K562 (cell line): ENCODE measurements around the gene SPAG17. TPM values are rescaled to one million over a fixed set of nuclear protein-coding genes. Genes with fewer than 3 reads are reported as not detected.

Experiments used
- ATAC-seq: fragments of 200-7000 bp; cut with Tn5 transposase; 3 replicates; pipeline ENCODE4 v1.9.1; 2020; ENCODE audit warnings: moderate library complexity
- BruUV-seq: library from RNA; stranded (reverse); fragments of 400-500 nt; replicated peaks from 2 replicates; lab custom pipeline; 2021; lab: Mats Ljungman, UMichigan
- CTCF ChIA-PET: fragments of 300-600 bp; formaldehyde crosslinking; extraction: SDS; loops from one replicate; lab custom pipeline; 2021; ENCODE audit warnings: low intra/inter-chr PET ratio; lab: Yijun Ruan, JAX
- POLR2A ChIA-PET: fragments of 300-600, 350-650 bp; sonication (Branson Sonifier 250); formaldehyde crosslinking; extraction: SDS; loops from one replicate; lab custom pipeline; 2021; ENCODE audit warnings: antibody characterized with exemption, inconsistent platforms; lab: Yijun Ruan, JAX
- DNase-seq, 4 experiments: peaks; one replicate each; pipeline versions ENCODE4 v3.0.0 to v3.0.0-alpha.2; 2011 to 2018; ENCODE audit warnings: low spot score in 3 of 4, mixed read lengths in 3 of 4; ENCODE audit errors: extremely low read depth in 1 of 4
- FAIRE-seq: peaks from 2 replicates; lab custom pipeline; 2011; peaks lifted over from hg19 to GRCh38; lab: Jason Lieb, UNC
- H2AFZ ChIP-seq: 2 replicates; pipeline ENCODE4 v1.6.0; 2011; ENCODE audit warnings: low read depth, low read length, control low read depth, inconsistent platforms
- H3K27ac ChIP-seq: fragments of 200-600 bp; 3 replicates; pipeline ENCODE4 v1.8.0; 2011; ENCODE audit warnings: low read depth, mild to moderate bottlenecking, control low read depth, inconsistent platforms, low read length, moderate library complexity, mixed read lengths; ENCODE audit errors: extremely low read depth
- H3K27me3 ChIP-seq, 2 experiments: fragments of 300-600 bp in 1 of 2; 2 replicates in 1 of 2; 3 replicates in 1 of 2; pipeline versions ENCODE4 v1.6.0 to v1.8.0; 2011; ENCODE audit warnings: inconsistent platforms in 2 of 2, low read length in 2 of 2, mild to moderate bottlenecking in 1 of 2, mixed read lengths in 1 of 2, moderate library complexity in 1 of 2; ENCODE audit not compliant: control insufficient read depth in 2 of 2, insufficient read depth in 2 of 2
- H3K36me3 ChIP-seq: fragments of 300-600 bp; 3 replicates; pipeline ENCODE4 v1.8.0; 2011; ENCODE audit warnings: mild to moderate bottlenecking, low read length, inconsistent platforms; ENCODE audit not compliant: control insufficient read depth, insufficient read depth
- H3K4me1 ChIP-seq, 2 experiments: fragments of 200-600 bp in 1 of 2; replicated peaks in 1 of 2; 2 replicates in 1 of 2; 3 replicates in 1 of 2; pipeline versions ENCODE4 v1.5.1 to v1.8.0; 2011; ENCODE audit warnings: inconsistent platforms in 2 of 2, low read length in 2 of 2, mild to moderate bottlenecking in 1 of 2, mixed read lengths in 1 of 2, moderate library complexity in 1 of 2; ENCODE audit not compliant: control insufficient read depth in 2 of 2, insufficient read depth in 2 of 2
- H3K4me2 ChIP-seq: 2 replicates; pipeline ENCODE4 v1.6.1; 2011; ENCODE audit warnings: low read length, control low read depth, inconsistent platforms, mixed read lengths; ENCODE audit not compliant: insufficient read depth
- H3K4me3 ChIP-seq: fragments of 200-600 bp; sonication (generic), shearing (Covaris generic); 2 replicates; pipeline ENCODE4 v1.5.1; 2016; ENCODE audit warnings: control low read depth, inconsistent platforms
- H3K79me2 ChIP-seq: fragments of 200-600 bp; 3 replicates; pipeline ENCODE4 v1.8.0; 2011; ENCODE audit warnings: low read length, inconsistent platforms; ENCODE audit not compliant: control insufficient read depth, insufficient read depth
- H3K9ac ChIP-seq, 2 experiments: 2 replicates each; pipeline versions ENCODE4 v1.6.0 to v1.6.1; 2011; ENCODE audit warnings: low read depth in 2 of 2, low read length in 2 of 2, control low read depth in 1 of 2, inconsistent platforms in 1 of 2, mild to moderate bottlenecking in 1 of 2, mixed read lengths in 1 of 2; ENCODE audit not compliant: insufficient read depth in 1 of 2
- H3K9me1 ChIP-seq: one replicate; pipeline ENCODE4 v1.6.0; 2011; ENCODE audit warnings: inconsistent platforms, mild to moderate bottlenecking, low read length, moderate library complexity; ENCODE audit not compliant: control insufficient read depth, insufficient read depth
- H3K9me3 ChIP-seq: replicated peaks from 2 replicates; pipeline ENCODE4 v1.5.1; 2011; ENCODE audit warnings: low read depth, low read length, inconsistent platforms; ENCODE audit not compliant: control insufficient read depth, insufficient read depth
- H4K20me1 ChIP-seq: replicated peaks from 2 replicates; pipeline ENCODE4 v1.6.1; 2011; ENCODE audit warnings: low read length, inconsistent platforms, mixed read lengths; ENCODE audit not compliant: control insufficient read depth, insufficient read depth
- BDP1 ChIP-seq: IDR thresholded peaks from 3 replicates; pipeline ENCODE4 v1.6.1; 2011; ENCODE audit not compliant: insufficient read length, insufficient read depth
- CBX3 ChIP-seq, 2 experiments: IDR thresholded peaks; 1 replicate in 1 of 2; 2 replicates in 1 of 2; pipeline ENCODE4 v1.6.1; 2012; ENCODE audit warnings: inconsistent platforms in 2 of 2, low read length in 2 of 2, borderline replicate concordance in 1 of 2, control low read depth in 1 of 2
- HCFC1 ChIP-seq: IDR thresholded peaks from 2 replicates; pipeline ENCODE4 v1.6.1; 2012; ENCODE audit warnings: low read depth, low read length, improper control_type of control experiment
- HIVEP1 ChIP-seq: fragments of 250-450 bp; sonication (Bioruptor Pico); IDR thresholded peaks from 2 replicates; pipeline ENCODE4 v1.4.0; 2020; ENCODE audit warnings: mild to moderate bottlenecking
- KDM2B ChIP-seq: fragments of 250-450 bp; sonication (Bioruptor Pico); IDR thresholded peaks from 2 replicates; pipeline ENCODE4 v1.8.0; 2021; ENCODE audit warnings: mild to moderate bottlenecking, moderate library complexity
- MCM7 ChIP-seq, 2 experiments: fragments of 450-650 bp; IDR thresholded peaks; 2 replicates each; pipeline ENCODE4 v1.6.1; 2016 to 2018
- MTA2 ChIP-seq: fragments of 450-650 bp; IDR thresholded peaks from 2 replicates; pipeline ENCODE4 v1.6.1; 2016; ENCODE audit warnings: low read depth
- OTX1 ChIP-seq: fragments of 450-650 bp; formaldehyde crosslinking; IDR thresholded peaks from 2 replicates; pipeline ENCODE4 v1.4.0; 2022; ENCODE audit warnings: mild to moderate bottlenecking
- SMC3 ChIP-seq: conservative IDR thresholded peaks from 2 replicates; pipeline ENCODE4 v1.6.1; 2011; ENCODE audit warnings: low read depth, low read length, improper control_type of control experiment; ENCODE audit not compliant: insufficient read depth
- SRSF9 ChIP-seq: fragments of 200-400 bp; formaldehyde crosslinking; IDR thresholded peaks from 2 replicates; pipeline ENCODE4 v1.6.1; 2017; ENCODE audit warnings: low read depth, low read length, borderline replicate concordance
- ZNF384 ChIP-seq: IDR thresholded peaks from 2 replicates; pipeline ENCODE4 v1.6.1; 2012; ENCODE audit warnings: low read depth, low read length, improper control_type of control experiment
- ZNF41 ChIP-seq: fragments of 250-450 bp; sonication (Bioruptor Pico); conservative IDR thresholded peaks from 2 replicates; pipeline ENCODE4 v1.4.0; 2020; ENCODE audit warnings: mild to moderate bottlenecking
- ZNF445 ChIP-seq: fragments of 250-450 bp; sonication (Bioruptor Pico); IDR thresholded peaks from 2 replicates; pipeline ENCODE4 v1.4.0; 2020; ENCODE audit warnings: low read depth, mild to moderate bottlenecking, moderate library complexity
- ZNF57 ChIP-seq: fragments of 450-650 bp; formaldehyde crosslinking; IDR thresholded peaks from 2 replicates; pipeline ENCODE4 v1.4.0; 2020; ENCODE audit warnings: mild to moderate bottlenecking, moderate library complexity
- ZNF584 ChIP-seq: fragments of 200-800 bp; sonication (Bioruptor generic); IDR thresholded peaks from 2 replicates; pipeline ENCODE4 v1.6.1; 2016; ENCODE audit warnings: low read depth, mild to moderate bottlenecking, missing genetic modification characterization, missing compliant biosample characterization
- WGBS: fragments of 100-300 bp; shearing (Covaris generic); methylation state at CpG from one replicate; pipeline ENCODE4 v1.1.6; 2016; ENCODE audit warnings: low coverage, mixed read lengths; ENCODE audit not compliant: insufficient coverage; ENCODE audit errors: missing lambda C conversion rate; 5-methylcytosine and 5-hydroxymethylcytosine counted together
- in situ Hi-C: fragments of 300-500 bp; cut with MboI; formaldehyde crosslinking; loops from 4 replicates; pipeline ENCODE4 v1.15.0; 2018; ENCODE audit warnings: inconsistent platforms, mixed read lengths
- intact Hi-C: fragments of 100-400 bp; cut with micrococcal nuclease; formaldehyde crosslinking; loops from 2 replicates; pipeline ENCODE4 v1.14.2; 2022
- polyA plus RNA-seq, 8 experiments: library from polyadenylated mRNA; depleted of rRNA in 4 of 8; stranded (reverse) in 5 of 8; unstranded in 3 of 8; fragments of >200 nt; fragmentation: Nextera tagmentation in 2 of 8; fragmentation: Illumina TruSeq in 1 of 8; extraction: Ambion mirVana in 2 of 8; extraction: Trizol in 1 of 8; gene quantifications; 2 replicates each; pipeline versions ENCODE4 v1.2.1 to v1.2.3, GENCODE V29; 2011 to 2014; ENCODE audit warnings: inconsistent platforms in 1 of 8, missing spikeins in 1 of 8
- total RNA-seq, 7 experiments: library from RNA; depleted of rRNA in 6 of 7; stranded (reverse); fragments of >200 nt in 6 of 7; fragmentation: Illumina TruSeq in 2 of 7; extraction: Trizol in 2 of 7; gene quantifications; 2 replicates each; pipeline versions ENCODE4 v1.2.1 to v1.2.3, GENCODE V29; 2011 to 2021; ENCODE audit warnings: low replicate concordance in 1 of 7
- TF ChIP-seq, protein P1 (sequence below), 2 experiments: fragments of 450-650 bp in 1 of 2; sonication (generic) in 1 of 2; formaldehyde crosslinking in 1 of 2; IDR thresholded peaks in 1 of 2; conservative IDR thresholded peaks in 1 of 2; 2 replicates each; pipeline versions ENCODE4 v1.6.1 to v1.8.1; 2016 to 2023; ENCODE audit warnings: mild to moderate bottlenecking in 2 of 2, moderate library complexity in 2 of 2, inconsistent platforms in 1 of 2, missing genetic modification reagents in 1 of 2
- TF ChIP-seq, protein P2 (sequence below): fragments of 450-650 bp; IDR thresholded peaks from 2 replicates; pipeline ENCODE4 v1.6.1; 2018; ENCODE audit not compliant: partially characterized antibody

The SPAG17 gene
- total and polyA plus RNA-seq, 9 of the 15 experiments (the other 6 are each of a cell fraction or from before 2014, with no cell fraction given): 0.07 to 2.1 (median 1.5) TPM

DNA sequence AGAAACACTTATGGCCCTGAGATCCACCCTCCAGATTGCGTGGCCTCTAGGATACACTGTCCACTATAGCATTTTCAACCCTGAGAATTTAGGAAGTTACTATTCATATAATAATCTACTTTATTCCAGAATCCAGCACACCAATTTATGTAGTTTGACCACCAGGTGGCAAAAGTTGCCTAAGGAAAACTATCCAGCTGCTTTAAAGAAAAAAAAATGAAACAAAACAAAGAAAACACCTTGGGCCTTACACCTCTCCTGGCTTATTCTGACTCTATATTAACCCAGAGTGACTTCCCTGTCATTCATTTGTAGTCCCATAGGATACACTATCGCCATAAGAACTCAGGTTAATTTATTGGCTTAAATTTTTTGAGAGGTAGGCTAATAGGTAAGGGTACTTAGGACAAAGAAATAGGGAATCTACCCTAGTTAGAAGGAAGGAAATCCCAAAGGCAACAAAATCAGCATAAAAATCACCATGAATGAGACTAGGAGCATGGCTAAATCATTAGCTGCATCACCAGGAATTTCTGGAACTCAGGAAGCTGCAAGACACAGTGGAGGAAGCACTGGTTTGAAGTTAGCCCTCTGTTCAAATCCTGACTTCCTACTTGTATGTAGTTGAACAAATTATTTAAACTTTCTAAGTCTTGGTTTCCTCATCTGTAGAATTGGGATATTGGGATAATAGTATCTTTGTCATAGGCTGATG lies 107.5 kb downstream of the SPAG17 start:
- Histone ChIP-seq H3K27ac (no peak overlapping the region), H3K9ac (no peak overlapping the region), H3K9me1 (no peaks in the 10 kb centered on the region), H4K20me1 (no peaks in the 10 kb centered on the region), H3K9me3 (no peaks in the 10 kb centered on the region), H3K4me3 (no peak overlapping the region), H2AFZ (no peak overlapping the region), H3K36me3 (no peaks in the 10 kb centered on the region), H3K4me2 (no peak overlapping the region), H3K4me1 (no peaks in the 10 kb centered on the region), H3K27me3 (no peaks in the 10 kb centered on the region), H3K79me2 (no peaks in the 10 kb centered on the region)
- ChIA-PET POLR2A (interaction anchor here (0.6 kb wide), 1 partner anchor 9 kb away, joined by 3 read pairs; no protein-coding TSS in a partner anchor), CTCF (no interaction called here)
- intact Hi-C loops (loop anchor here (5.0 to 10.0 kb wide), 2 partner anchors 75 to 263 kb away; no protein-coding TSS in a partner anchor), in situ Hi-C loops (no loop called here)
- no peak for FAIRE-seq
- DNase-seq: peak in 2 of 4 experiments; percentile 13 to 45
- 0% methylated on average over 2 of the region's 2 CpGs for WGBS
- peak; percentile 63 for ATAC-seq
- no TSS peak for BruUV-seq
- TF ChIP-seq, protein P1, sequence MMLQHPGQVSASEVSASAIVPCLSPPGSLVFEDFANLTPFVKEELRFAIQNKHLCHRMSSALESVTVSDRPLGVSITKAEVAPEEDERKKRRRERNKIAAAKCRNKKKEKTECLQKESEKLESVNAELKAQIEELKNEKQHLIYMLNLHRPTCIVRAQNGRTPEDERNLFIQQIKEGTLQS (IDR thresholded peaks at IDR 0.05): no peak
- TF ChIP-seq, protein P1 (CRISPR knock-in tag; conservative IDR thresholded peaks at IDR 0.05): no peak
- TF ChIP-seq ZNF384 (peak; percentile 55; the same call in 1 of the 2 replicates), BDP1 (no peak), MTA2 (no peak), SMC3 (peak; percentile 36; the same call in 1 of the 2 replicates), ZNF57 (CRISPR knock-in tag) (no peak), OTX1 (no peak), KDM2B (CRISPR knock-in tag) (no peak), ZNF584 (CRISPR knock-in tag) (no peak), ZNF445 (no peak), ZNF41 (no peak), SRSF9 (no peak), CBX3 (IDR thresholded peaks at IDR 0.05; ENCODE audit: borderline replicate concordance in 1 of 2, low read length in 2 of 2) (no peak), HCFC1 (no peak), MCM7 (IDR thresholded peaks at IDR 0.05) (no peak), HIVEP1 (CRISPR knock-in tag) (no peak)
- TF ChIP-seq, protein P2, sequence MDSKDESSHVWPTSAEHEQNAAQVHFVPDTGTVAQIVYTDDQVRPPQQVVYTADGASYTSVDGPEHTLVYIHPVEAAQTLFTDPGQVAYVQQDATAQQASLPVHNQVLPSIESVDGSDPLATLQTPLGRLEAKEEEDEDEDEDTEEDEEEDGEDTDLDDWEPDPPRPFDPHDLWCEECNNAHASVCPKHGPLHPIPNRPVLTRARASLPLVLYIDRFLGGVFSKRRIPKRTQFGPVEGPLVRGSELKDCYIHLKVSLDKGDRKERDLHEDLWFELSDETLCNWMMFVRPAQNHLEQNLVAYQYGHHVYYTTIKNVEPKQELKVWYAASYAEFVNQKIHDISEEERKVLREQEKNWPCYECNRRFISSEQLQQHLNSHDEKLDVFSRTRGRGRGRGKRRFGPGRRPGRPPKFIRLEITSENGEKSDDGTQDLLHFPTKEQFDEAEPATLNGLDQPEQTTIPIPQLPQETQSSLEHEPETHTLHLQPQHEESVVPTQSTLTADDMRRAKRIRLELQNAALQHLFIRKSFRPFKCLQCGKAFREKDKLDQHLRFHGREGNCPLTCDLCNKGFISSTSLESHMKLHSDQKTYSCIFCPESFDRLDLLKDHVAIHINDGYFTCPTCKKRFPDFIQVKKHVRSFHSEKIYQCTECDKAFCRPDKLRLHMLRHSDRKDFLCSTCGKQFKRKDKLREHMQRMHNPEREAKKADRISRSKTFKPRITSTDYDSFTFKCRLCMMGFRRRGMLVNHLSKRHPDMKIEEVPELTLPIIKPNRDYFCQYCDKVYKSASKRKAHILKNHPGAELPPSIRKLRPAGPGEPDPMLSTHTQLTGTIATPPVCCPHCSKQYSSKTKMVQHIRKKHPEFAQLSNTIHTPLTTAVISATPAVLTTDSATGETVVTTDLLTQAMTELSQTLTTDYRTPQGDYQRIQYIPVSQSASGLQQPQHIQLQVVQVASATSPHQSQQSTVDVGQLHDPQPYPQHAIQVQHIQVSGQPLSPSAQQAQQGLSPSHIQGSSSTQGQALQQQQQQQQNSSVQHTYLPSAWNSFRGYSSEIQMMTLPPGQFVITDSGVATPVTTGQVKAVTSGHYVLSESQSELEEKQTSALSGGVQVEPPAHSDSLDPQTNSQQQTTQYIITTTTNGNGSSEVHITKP: no peak
